ENCODE results near the gene STXBP2. TPM values are rescaled to one million over a fixed set of nuclear protein-coding genes. Genes with fewer than 3 reads are reported as not detected.
A peak's percentile ranks its signal among the peaks of the same experiment; 100 is the strongest.

The STXBP2 gene
- total RNA-seq, 1 donor from 2014 or later = 42.2 TPM

GRCh38 chr19:7614859-7615741 is 21.8 kb upstream of the STXBP2 start:
- Mint-ChIP-seq H3K27ac (ENCODE audit: unreplicated experiment) (no peak overlapping the region), H3K4me1 (ENCODE audit: unreplicated experiment) (no peaks in the 10 kb centered on the region), H3K9me3 (ENCODE audit: unreplicated experiment) (no peaks in the 10 kb centered on the region), H3K4me3 (ENCODE audit: unreplicated experiment) (no peak overlapping the region), H3K27me3 (ENCODE audit: unreplicated experiment) (peaks cover 6% of the 10 kb centered on the region), H3K36me3 (ENCODE audit: low read depth, unreplicated experiment) (peaks cover 7% of the 10 kb centered on the region)
- no peak for DNase-seq (ENCODE audit: low spot score)
- no peak for TF ChIP-seq CTCF (IDR thresholded peaks at IDR 0.05; ENCODE audit: unreplicated experiment)

GRCh38 chr19:7617172-7617571 is 19.7 kb upstream of the STXBP2 start:
- Mint-ChIP-seq H3K27ac (ENCODE audit: unreplicated experiment) (no peak overlapping the region), H3K36me3 (ENCODE audit: low read depth, unreplicated experiment) (peaks cover 15% of the 10 kb centered on the region), H3K4me1 (ENCODE audit: unreplicated experiment) (no peaks in the 10 kb centered on the region), H3K9me3 (ENCODE audit: unreplicated experiment) (no peaks in the 10 kb centered on the region), H3K4me3 (ENCODE audit: unreplicated experiment) (no peak overlapping the region), H3K27me3 (ENCODE audit: unreplicated experiment) (peaks cover 5% of the 10 kb centered on the region)
- TF ChIP-seq CTCF (IDR thresholded peaks at IDR 0.05; ENCODE audit: unreplicated experiment) = no peak
- DNase-seq (ENCODE audit: low spot score) = no peak

DNA sequence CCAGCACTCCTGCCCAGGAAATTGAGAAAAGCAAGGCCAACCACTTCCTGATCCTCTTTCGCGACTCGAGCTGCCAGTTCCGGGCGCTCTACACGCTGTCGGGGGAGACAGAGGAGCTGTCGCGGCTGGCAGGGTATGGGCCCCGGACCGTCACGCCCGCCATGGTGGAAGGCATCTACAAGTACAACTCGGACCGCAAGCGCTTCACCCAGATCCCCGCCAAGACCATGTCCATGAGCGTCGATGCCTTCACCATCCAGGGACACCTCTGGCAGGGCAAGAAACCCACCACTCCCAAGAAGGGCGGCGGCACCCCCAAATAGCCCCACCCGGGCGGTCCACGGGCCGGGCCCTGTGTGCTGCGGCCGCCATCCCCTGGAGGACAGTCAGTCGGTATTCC is 19.2 kb upstream of the STXBP2 start:
- no peak for DNase-seq (ENCODE audit: low spot score)
- Mint-ChIP-seq H3K36me3 (ENCODE audit: low read depth, unreplicated experiment) (peaks cover 15% of the 10 kb centered on the region), H3K9me3 (ENCODE audit: unreplicated experiment) (no peaks in the 10 kb centered on the region), H3K27me3 (ENCODE audit: unreplicated experiment) (peaks cover 6% of the 10 kb centered on the region), H3K4me1 (ENCODE audit: unreplicated experiment) (no peaks in the 10 kb centered on the region), H3K4me3 (ENCODE audit: unreplicated experiment) (no peak overlapping the region), H3K27ac (ENCODE audit: unreplicated experiment) (peak overlapping the region; percentile 18)
- no peak for TF ChIP-seq CTCF (IDR thresholded peaks at IDR 0.05; ENCODE audit: unreplicated experiment)

GRCh38 chr19:7618348-7618747 is 18.6 kb upstream of the STXBP2 start:
- H3K4me3 Mint-ChIP-seq (ENCODE audit: unreplicated experiment) = peak overlapping the region; percentile 70
- DNase-seq (ENCODE audit: low spot score) = no peak
- peaks cover 21% of the 10 kb centered on the region for H3K36me3 Mint-ChIP-seq (ENCODE audit: low read depth, unreplicated experiment)
- peak overlapping the region; percentile 54 for H3K27ac Mint-ChIP-seq (ENCODE audit: unreplicated experiment)
- no peaks in the 10 kb centered on the region for H3K9me3 Mint-ChIP-seq (ENCODE audit: unreplicated experiment)
- peaks cover 12% of the 10 kb centered on the region for H3K27me3 Mint-ChIP-seq (ENCODE audit: unreplicated experiment)
- no peak for TF ChIP-seq CTCF (IDR thresholded peaks at IDR 0.05; ENCODE audit: unreplicated experiment)
- H3K4me1 Mint-ChIP-seq (ENCODE audit: unreplicated experiment) = no peaks in the 10 kb centered on the region

Data from endothelial cell (in vitro differentiated cells).